Fibroblast of upper back skin (primary cell): Measurements from ENCODE around the gene ASB5.
"Not testable (repeated sequence)": the region's sequence is repeated elsewhere in the genome, so short reads cannot be mapped to it uniquely, and the experiment has no call there.

Experiments used
- DNase-seq: peaks from one replicate; pipeline ENCODE4 v3.0.0-alpha.2; 2013

The ASB5 gene

DNA sequence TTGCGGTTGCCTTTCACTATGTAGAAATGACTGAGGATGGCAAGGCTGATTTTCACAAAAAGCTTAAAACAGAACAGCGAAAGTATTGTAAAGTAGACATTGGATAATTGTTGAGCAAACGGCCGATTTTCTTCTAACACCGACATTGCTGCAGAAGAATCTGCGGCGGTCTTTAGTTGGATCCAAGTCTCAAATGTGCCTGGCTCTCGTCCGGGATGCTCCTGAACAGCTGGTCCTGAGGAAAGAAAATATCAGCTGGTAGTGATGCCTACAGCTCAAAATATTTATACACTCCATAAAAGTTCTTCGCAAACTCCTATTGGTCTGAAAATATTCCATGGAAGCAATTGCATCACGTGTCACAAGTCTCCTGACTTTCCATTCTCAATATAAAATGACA, at the start of gene ASB5:
Gene ASB5 (minus strand): TSS at position 260 of the 400 bp plus-strand sequence. CDS start 114 bp downstream, at position 146.
- no peak for DNase-seq

GRCh38 chr4:176313596-176314336, 44.7 kb upstream of the ASB5 start:
- peak; percentile 45 for DNase-seq

GRCh38 chr4:176309772-176310171, 40.8 kb upstream of the ASB5 start:
- no peak for DNase-seq

DNA sequence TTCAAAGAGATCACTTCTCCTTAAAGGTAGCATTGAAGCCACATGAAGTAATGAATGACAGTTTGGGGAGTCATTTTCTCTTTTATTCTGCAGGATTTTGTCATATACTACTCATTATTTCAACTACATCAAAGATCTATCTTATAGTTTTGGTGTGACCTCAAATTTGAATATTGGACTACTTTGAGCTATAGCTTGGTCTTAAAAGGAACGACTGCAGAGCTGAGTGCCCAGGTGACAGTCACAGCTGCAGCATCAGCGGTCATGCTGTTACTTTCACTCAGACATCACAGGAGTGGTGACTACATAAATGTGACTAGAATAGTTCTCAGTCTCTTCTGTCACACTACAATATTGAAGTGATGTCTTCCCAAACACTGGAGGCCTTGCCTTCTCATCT, 40.0 kb upstream of the ASB5 start:
- DNase-seq, result no peak

DNA sequence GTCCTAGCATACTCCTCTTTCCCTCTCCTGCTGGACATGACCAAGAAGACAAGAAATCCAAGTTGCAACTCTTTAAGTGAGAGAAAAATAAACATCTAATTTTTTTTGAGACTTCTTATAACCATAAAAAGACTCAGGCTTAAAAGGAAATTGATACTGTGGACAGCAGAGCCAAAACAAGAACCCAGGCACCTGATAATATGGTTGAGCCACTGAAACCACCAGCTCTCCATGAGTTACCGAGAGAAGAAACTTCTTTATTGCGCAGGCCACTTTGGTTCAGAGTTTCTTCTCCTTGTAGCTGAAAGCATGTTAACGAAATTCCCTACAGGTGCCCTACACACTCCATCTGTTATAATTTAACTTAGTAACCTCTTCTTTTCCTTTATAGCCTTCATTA, 39.4 kb upstream of the ASB5 start:
- DNase-seq, result no peak

DNA sequence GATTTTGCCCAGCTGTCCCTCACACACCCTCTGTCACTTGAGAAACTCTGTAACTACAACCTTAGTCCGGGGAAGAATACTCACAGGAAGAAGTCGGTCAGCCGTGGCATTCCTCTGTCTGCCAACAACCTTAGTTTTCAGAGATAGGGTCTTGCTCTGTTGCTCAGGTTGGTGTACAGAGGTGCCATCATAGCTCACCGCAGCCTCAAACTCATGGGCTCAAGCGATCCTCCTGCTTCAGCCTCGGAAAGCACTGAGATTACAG, 38.6 kb upstream of the ASB5 start:
- no peak for DNase-seq

GRCh38 chr4:176306837-176307665, 38.0 kb upstream of the ASB5 start:
- DNase-seq, result no peak

GRCh38 chr4:176303938-176304337, 34.9 kb upstream of the ASB5 start:
- no peak for DNase-seq

DNA sequence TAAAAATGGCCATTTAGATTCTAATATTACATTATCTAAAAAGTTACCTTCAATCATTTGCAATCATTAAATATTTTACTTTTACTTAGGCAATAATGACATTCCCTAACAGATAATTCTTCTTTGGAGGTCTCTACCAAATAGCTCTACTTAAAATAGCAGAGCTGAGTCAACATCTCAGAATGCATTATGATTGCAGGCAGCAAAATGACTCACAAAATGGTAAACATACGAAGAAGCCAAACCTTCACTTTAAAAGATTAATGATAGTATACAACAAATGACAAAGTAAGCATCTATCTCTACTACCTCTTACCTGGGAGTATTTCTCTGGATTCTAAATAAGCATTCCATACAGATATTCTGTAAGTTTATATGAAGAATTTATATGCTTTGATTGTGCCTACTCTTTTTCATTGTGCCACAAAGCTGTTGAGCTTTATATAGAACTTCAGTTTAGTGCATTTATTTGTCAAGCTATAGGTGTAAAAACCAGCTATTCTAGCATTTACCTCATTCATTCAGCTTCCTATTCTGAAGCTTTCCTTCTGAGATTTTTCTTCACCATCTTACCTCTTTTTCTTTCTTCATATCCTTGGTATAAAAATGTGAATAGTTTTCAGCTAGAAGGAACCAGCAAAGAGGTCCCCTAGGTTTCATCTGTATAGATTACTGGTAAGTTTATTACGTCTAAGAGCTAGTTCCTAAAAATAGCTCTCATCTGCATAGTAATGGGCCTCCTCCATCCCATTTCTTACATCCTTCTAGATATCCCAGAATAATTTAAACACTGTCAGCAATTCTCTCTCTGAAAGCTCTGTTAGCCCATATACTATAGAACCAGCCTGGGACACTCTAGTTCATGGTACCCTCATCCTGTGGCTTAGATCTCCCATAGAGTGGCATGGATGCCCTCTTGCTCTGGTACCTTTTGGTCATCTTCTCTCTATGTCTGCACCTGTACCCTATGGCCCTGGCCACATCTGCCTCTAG, 33.6 kb upstream of the ASB5 start:
- peak; percentile 87 for DNase-seq

DNA sequence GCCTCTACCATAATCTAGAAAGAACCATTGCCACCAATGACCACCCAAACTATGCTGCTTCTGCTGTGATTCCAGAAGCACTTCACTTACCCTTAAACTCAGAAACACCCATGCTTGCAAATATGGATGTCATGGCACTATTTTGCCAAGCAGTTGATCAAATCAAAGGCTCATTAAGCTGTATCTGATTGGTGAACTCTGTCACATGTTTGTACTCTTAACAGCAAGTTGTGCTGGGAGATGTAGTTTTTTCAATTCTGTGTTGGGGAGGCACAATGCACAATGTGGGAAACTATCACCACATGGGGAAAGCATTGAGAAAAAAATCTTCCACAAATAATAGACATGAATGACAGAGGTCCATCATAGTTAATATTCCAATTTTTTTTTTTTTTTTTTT, 31.5 kb upstream of the ASB5 start:
- no peak for DNase-seq

DNA sequence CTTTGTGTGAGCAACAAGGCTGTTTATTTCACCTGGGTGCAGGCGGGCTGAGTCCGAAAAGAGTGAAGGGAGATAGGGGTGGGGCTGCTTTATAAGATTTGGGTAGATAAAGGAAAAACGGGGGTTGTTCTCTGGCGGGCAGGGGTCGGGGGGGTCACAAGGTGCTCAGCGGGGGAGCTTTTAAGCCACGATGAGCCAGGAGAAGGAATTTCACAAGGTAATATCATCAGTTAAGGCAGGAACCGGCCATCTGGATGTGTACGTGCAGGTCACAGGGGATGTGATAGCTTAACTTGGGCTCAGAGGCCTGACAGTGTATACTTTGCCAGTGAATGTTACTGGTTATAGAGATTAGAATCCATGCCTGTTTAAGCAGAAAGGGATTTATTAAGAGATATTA, 31.0 kb upstream of the ASB5 start:
- no peak for DNase-seq

DNA sequence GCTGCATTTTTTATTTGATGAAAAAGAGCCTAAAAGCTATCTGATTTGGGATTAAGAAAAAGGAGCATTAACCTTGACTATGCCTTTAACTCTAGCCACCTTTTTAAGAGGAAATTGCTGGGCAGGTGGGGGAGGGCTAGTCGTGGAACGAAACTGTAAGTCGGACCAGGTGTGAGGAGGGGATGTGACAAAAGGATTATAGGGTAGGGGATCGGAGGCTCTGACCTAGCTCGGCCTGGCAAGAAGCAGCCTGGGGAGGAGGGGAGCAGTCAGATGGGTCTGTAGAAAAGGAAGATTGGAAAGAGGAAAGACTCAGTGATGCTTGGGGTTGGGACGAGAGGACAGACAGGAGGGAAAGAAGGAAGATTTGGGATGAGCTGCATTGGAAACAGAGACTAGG, 29.6 kb upstream of the ASB5 start:
- DNase-seq, result no peak

- DNase-seq, result not testable (repeated sequence)
Measured at GRCh38 chr4:176295907-176296306, 26.9 kb upstream of the ASB5 start.

GRCh38 chr4:176293660-176294059, 24.6 kb upstream of the ASB5 start:
- DNase-seq, result no peak

GRCh38 chr4:176292920-176293319, 23.9 kb upstream of the ASB5 start:
- DNase-seq, result no peak

DNA sequence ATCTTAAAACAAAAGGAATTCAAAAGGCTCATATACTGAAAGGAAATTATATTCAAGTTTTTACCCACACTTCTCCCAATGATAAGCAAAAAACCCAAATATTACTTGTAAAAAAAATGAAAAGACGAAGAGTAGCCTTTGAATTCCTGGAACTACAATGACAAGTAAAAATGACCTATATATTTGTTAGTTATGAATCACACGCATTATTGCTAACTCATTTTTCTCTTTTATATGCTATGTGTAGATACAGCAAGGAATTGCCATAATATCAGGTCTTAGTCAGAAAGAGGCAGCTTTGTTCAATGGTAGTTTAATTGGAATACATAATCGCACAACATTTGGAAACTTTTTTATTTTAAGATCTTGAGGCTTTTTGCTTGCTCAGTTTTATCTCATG, 22.7 kb upstream of the ASB5 start:
- DNase-seq, result no peak

DNA sequence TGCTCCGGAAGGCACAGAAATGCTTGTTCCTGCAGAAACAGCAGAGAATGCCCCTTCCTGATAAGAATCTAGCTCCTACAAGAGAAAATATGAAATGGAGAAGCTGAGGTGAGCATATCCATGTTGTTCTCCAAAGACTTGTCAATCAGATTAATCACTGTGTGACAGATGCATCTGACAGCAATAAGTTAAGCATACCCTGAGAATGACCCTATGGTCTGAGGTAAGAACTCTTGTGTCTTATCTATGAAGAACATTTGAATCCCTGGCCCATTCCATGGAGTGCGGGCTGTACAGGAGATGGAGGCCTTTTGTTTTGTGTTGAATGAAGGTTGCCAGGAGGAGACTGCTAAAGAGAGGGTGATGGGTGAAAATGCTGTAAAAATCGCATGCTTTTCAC, 21.5 kb upstream of the ASB5 start:
- DNase-seq, result no peak

GRCh38 chr4:176289561-176289960, 20.5 kb upstream of the ASB5 start:
- DNase-seq, result no peak

DNA sequence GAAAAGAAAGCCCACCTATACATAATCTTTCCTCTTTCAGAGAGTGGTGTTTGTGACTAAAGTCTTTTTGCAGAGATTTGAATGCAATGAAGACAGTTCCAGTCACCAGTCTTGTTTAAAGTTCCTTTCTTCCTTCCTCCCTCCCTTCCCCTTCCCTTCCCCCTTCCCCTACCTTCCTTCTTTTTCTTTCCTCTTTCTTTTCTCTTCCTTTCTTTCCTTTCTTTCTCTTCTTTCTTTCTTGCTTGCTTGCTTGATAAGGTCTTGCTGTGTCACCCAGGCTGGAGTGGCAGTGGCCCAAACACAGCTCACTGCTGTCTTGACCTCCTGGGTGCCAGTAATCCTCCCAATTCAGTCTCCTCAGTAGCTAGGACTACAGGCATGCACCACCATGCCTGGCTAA, 19.0 kb upstream of the ASB5 start:
- DNase-seq, result no peak

DNA sequence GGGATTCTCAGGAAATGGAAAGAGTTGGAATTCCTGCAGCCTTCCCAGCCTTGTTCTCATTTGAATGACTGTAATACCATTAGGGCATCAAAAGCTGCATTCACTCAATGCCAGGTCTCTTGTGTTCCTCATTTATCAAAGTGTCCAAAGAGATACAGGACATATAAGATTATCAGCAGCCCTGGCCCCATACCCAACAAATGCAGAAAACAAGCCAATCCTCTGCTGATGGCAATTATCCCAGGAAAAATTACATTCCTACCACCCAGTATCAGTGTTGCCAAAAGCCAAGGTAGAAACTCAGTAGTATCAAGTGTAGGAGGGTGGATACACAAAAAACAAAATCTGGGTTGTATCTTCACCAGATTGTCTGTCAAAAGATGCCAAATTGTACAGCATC, 18.5 kb upstream of the ASB5 start:
- DNase-seq, result no peak

GRCh38 chr4:176286728-176287127, 17.7 kb upstream of the ASB5 start:
- no peak for DNase-seq

GRCh38 chr4:176279560-176279959, 10.5 kb upstream of the ASB5 start:
- DNase-seq, result not testable (repeated sequence)

DNA sequence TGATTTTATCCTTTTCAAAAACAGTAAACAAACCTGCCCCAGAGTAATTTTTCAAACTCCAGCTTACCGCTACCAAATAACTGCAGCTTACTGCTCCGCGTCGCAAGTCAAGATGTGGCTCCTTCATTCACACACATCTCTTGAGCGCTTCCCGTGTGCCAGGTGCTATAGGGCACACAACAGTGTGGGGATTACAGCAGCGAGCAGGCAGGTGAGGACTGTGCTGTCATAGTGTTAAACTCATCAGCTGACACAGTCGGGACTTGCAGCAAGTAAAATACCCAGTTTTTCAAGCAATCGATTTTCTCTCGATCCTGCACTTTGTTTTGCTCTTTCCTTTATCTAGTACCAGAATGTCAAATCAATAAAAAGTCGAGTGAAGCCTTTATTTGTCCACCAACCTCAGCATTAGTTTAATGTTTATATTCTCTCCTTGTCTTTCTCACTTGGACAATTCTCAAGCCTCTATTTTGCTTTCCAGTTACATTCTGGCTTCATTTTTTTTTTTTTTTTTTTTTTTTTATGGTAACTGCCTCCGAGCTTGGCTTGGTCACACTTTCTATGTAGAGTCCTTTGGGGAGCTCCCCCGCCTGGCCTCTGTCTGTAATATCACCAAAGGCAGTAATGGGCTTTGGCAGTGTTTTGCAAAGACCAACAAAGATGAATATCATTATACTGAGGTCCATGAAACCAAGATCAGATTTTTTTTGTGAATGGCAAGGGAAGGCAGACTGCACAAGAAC, 8.3 kb upstream of the ASB5 start:
- peak; percentile 77 for DNase-seq
